SKM-1 treated with dmso at 0.1 percent for 144 hours (cell line): ENCODE measurements around the gene PIGV.
"Not testable (repeated sequence)": the region's sequence is repeated elsewhere in the genome, so short reads cannot be mapped to it uniquely, and the experiment has no call there.

Source experiments
- DNase-seq: peaks from one replicate; lab custom pipeline; 2025; ENCODE audit not compliant: unreplicated experiment; lab: John Stamatoyannopoulos, UW

The PIGV gene

DNA sequence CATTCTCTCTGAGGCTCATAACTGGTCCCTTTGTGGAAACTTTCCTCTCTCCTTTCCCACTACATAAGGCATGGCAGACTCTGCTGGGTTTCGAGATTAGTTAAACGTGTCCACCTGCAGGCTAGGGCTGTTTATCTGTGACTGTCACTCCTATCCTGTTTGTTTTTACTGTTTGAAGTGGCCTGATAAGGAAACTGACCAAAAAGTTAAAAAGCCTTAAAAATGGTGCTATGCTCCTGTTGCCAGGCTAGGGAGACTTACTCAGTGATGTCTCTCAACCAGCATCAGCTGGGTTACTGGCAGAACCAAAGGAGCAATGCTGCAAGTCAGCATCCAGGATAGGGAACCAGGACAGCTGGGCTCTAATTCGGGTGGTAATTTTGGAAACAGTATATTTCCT, 3.9 kb downstream of the PIGV start:
- DNase-seq, result no peak

- DNase-seq, result no peak
These were observed 5.2 kb downstream of the PIGV start for GRCh38 chr1:26792924-26793323.

DNA sequence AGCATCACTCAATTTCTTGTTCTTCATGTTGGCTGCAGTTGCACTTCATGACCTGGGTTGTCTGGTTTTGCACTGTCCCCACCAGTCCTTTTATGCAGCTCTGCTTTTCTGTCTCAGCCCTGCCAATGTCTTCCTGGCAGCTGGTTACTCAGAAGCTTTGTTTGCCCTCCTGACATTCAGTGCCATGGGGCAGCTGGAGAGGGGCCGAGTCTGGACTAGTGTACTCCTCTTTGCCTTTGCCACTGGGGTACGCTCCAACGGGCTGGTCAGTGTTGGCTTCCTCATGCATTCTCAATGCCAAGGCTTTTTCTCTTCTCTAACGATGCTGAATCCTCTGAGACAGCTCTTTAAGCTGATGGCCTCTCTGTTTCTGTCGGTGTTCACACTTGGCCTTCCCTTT, 6.6 kb downstream of the PIGV start:
- DNase-seq, result no peak

DNA sequence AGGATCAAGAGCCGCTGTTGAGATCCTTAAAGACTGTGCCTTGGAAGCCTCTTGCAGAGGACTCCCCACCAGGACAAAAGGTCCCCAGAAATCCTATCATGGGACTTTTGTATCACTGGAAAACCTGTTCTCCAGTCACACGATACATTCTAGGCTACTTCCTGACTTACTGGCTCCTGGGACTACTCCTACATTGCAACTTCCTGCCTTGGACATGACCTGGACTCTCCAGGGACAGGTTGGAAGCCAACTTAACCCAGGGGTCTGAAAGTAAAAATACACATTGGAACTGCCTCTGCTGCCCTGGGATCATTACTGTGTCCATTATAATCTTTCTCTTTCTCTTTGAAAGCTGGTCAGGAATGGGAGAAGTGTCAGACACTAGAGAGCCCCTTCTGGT, 9.9 kb downstream of the PIGV start:
- DNase-seq, result no peak

GRCh38 chr1:26799479-26800142, 11.9 kb downstream of the PIGV start:
- DNase-seq, result no peak

- DNase-seq, result not testable (repeated sequence)
These were observed 16.2 kb downstream of the PIGV start for GRCh38 chr1:26803932-26804331.

GRCh38 chr1:26810105-26810504, 22.4 kb downstream of the PIGV start:
- DNase-seq, result peak; percentile 59

GRCh38 chr1:26811057-26811456, 23.3 kb downstream of the PIGV start:
- DNase-seq, result no peak

DNA sequence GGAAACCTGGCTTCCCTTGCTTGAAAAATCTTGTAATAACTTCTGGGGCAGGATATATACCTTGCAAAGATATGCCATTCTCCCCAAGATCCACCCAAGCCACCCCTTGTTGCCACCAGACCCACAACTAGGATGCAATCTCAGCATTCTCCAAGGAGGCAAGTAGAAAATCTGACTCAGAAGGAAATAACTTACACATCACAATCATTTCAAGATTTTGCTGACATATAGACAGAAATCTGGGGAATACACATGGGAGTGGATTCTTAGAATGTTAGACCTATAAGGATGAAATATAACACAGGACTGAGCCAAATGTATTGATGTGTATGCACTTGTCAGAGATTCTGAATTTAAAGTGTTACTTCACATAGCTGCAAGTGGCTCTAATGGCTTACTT, 24.0 kb downstream of the PIGV start:
- no peak for DNase-seq

- DNase-seq, result no peak
These were observed 26.6 kb downstream of the PIGV start for GRCh38 chr1:26814377-26814776.

DNA sequence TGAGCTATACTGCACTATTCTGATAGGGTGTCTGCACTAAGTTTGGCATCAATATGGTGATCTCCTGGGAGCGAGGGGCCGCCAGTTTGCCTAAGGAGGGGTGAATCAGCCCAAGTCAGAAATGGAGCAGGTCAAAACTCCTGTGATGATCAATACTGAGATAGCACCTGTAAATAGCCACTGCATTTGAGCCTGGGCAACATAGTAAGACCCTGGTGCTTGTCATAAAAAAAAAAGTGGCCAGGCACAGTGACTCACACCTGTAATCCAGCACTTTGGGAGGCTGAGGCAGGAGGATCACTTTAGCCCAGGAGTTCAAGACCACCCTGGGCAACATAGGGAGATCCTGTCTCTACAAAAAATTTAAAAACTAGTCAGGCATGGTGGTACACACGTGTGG, 27.1 kb downstream of the PIGV start:
- DNase-seq, result no peak

DNA sequence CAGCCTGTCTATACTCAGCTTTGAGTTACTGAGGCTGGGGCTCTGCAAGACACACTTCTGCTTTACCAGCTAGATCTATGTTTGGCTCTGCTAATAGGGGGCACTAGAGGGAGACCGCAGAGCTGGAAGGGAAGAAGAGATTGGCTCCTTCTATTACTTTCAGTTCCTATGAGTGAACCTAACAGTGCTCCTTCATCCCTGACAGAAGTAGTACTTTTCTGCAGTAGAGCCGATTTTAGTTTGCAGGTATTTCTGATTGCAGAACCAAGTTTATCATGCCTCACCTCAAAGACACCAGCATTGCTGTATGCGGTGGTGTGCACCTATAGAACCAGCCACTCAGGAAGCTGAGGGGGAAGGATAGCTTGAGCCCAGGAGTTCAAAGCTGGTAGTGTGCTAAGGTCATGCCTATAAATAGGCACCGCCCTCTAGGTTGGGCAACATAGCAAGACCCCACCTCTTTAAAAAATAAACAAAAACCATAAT, 33.1 kb downstream of the PIGV start:
- DNase-seq, result peak; percentile 91

- DNase-seq, result no peak
These were observed 35.1 kb downstream of the PIGV start for GRCh38 chr1:26822737-26823395.

- DNase-seq, result no peak
These were observed 37.0 kb downstream of the PIGV start for GRCh38 chr1:26824731-26825130.

GRCh38 chr1:26826261-26827105, 38.7 kb downstream of the PIGV start, which contains the start of gene ZDHHC18:
ZDHHC18 (plus strand) TSS chr1:26826688; CDS start chr1:26826805, 117 bp downstream.
- DNase-seq, result peak; percentile 65

GRCh38 chr1:26827106-26827604, 39.4 kb downstream of the PIGV start:
- DNase-seq, result no peak

GRCh38 chr1:26827663-26828062, 39.9 kb downstream of the PIGV start:
- DNase-seq, result no peak

DNA sequence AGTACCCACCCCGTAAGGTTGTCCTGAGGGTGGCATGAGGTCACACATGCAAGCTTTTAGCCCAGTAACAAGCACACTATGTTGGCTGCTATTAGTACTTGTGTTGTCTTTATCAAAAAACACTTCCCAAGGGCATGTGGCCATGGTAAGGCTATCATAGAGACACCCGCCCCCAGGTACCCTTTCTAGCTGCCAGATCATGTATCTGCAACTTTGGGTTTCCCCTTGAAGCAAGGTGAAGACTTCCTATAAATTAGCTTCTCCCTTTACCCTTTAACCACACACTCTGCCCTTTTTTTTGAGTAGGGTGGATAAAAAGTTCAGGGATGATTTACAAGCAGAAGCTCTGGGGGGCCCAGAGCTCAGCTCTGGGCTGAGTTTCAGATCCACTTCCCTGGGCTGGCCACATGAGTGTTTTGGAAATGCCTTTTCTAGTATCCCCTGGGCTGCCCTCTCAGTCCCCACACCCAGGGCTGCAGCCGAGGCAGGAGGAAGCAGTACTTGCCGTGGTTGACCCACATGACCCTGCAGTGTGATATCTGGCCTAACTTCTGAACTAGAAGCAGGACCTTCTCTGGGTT, 40.8 kb downstream of the PIGV start:
- peak; percentile 62 for DNase-seq

- no peak for DNase-seq
These were observed 41.6 kb downstream of the PIGV start for GRCh38 chr1:26829184-26829911.

DNA sequence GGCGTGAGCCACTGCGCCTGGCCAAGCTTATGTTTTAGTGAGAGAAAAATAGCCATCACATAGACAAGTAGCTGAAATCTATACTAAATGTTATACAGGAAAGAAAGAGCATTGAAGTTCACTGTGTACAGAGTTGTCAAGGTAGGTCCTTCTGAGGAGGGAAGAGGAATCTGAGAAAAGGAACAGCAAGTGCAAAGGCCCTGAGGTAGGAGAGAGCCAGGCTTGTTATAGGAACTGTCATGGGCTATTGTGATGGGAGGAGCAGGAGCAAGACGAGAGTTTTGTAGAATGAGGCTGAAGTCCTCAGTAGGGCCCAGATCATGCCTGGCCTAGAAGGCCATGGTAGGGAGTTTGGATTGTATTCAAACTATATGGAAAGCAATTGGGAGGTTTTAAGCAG, 43.3 kb downstream of the PIGV start:
- DNase-seq, result no peak
